GM18873 (cell line): ENCODE results near the gene NOX4.
"Not testable (repeated sequence)": the region's sequence is repeated elsewhere in the genome, so short reads cannot be mapped to it uniquely, and the experiment has no call there.

Source experiments
- ATAC-seq: cut with Tn5 transposase; IDR thresholded peaks from one replicate; pipeline ENCODE4 v1.9.1; 2021; ENCODE audit warnings: mild to moderate bottlenecking, moderate library complexity, moderate number of reproducible peaks; ENCODE audit not compliant: unreplicated experiment, low FRiP score

NOX4 gene

DNA sequence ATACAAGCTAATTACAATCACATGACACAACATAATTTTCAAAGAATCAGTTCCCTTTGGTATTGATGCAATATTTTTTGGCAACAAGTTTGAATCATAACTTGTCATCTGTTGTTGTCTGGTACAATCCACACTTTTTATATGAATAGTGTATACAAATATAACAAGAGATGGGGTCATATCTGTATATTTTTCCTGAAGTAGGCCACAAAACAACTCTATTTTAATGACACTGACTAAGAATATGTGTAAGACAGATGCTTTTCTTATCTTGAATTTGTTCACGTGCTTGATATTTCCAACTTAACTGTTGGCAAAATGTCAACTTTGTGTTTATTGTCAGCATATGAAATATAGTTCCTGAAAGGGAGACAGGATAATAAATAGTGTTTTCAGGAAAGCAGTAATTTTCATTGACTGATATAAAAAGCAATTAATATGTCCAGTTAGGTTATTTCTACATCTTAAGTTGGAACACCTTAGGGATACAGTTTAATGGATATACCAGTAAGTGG, 27.9 kb downstream of the NOX4 start:
- ATAC-seq, result no peak

GRCh38 chr11:89458716-89459115, 32.5 kb downstream of the NOX4 start:
- ATAC-seq, result no peak

- no peak for ATAC-seq
Measured at GRCh38 chr11:89457190-89457589, 34.0 kb downstream of the NOX4 start.

- ATAC-seq, result no peak
Measured at GRCh38 chr11:89456681-89457080, 34.5 kb downstream of the NOX4 start.

DNA sequence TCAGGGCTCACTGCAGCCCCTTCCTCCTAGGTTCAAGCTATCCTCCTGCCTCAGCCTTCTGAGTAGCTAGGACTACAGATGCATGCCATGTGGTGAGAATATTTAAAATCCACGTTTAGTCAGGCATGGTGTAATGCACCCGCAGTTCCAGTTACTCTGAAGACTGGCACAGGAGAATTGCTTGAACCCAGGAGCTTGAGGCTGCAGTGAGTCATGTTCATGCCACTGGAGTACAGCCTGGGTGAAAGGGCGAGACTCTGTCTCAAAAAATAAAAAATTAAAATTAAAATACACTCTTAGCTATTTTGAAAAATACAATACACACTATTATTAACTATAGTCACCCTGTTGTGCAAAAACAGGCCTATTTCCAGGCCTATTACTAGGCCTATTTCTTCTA, 38.4 kb downstream of the NOX4 start:
- ATAC-seq, result no peak

DNA sequence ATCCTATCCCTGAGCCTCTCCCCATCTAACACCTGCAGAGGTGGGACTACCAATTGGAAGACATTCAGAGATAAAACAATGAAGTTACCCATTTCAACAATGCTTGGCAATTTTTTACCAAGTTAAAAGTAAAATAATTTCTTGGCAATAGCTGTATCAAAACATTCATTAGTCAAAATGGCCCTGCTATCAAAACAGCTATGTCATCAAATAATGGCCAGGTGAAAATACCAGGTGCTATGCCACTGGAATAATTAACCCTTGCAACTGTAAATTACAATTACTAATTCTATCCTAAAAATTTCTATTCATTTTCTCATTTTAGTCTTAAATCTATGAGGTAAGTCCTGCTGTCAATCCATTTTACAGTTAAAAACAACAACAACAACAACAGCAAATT, 43.3 kb downstream of the NOX4 start:
- ATAC-seq, result no peak

DNA sequence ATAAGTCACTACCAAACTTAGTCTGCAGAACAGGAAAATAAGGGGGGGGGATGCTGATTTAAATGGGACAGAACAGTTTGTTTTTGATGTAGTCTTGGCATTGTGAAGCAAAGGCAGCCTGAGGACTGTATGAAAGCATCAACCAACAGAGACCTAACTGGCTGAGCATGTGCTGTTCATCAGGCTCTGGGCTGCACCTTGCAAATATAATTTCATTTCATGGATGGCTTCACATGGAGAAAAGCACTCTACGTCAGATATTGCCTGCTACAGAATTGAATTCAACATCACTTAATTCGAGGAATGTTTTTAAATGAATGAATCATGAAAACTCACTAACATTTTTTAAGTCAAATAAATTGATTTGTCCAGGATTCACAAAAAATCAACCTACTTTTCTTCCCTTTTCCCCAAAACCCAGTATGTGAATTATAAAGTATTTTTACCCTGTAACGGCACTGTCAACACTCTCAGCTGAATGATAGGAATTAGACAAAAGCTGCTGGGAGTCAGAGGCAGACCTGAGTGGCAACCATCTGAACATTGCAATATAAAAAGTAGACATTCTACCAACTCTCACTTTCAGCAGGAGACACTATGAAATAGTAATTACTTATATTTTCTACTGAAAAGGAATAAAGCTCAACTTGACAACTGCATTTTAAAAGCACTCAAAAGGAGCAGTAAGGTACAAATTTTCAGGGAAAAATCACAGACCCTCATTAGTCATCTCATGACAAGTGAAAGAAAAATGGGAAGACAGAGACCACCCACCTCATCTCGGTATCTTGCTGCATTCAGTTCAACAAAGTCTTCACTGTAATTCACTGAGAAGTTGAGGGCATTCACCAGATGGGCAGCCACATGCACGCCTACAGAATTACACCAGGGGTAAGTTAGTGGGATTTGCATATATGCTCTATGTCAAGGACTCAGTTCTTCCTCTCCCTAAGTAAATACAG, 47.5 kb downstream of the NOX4 start:
- no peak for ATAC-seq

- ATAC-seq, result no peak
Measured at GRCh38 chr11:89442801-89443200, 48.4 kb downstream of the NOX4 start.

- no peak for ATAC-seq
Measured at GRCh38 chr11:89441606-89442005, 49.6 kb downstream of the NOX4 start.

- ATAC-seq, result no peak
Measured at GRCh38 chr11:89437317-89437716, 53.9 kb downstream of the NOX4 start.

DNA sequence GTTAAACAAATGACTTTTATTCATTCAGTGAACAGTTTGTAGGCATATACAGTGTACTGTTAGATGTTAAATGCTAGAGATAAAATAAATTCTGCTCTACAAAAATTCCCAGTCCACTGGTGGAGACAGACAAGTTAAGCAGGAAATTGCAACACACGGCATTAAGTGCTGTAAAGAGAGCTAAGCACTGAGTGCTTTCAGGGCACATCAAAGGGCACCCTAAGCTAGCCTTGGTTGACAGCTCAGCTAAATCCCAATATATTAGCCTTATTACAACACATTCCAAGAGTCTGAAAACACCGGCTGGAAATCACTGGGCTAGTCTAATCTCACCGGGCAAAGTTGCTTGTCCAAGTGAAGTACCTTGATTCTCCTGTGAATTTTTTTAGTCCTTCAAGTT, 55.1 kb downstream of the NOX4 start:
- ATAC-seq, result no peak

DNA sequence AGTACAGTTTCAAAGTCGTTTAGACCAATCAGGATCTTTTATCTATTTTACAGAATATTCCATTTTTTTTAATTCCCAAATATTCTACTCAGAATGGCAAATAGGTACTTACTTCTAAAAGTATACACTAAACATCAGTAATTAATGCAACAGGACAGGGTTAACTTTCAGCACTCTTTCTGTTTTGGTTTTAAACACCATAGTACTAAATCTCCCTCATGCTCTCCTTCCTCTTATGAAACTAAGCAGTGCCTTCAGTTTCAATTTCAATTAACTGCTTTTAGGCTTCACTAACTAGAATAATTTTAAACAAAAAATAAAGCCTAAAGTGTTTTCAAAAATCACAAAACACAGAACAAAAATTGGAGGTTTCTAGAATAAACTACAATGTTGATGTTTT, 57.9 kb downstream of the NOX4 start:
- ATAC-seq, result no peak

DNA sequence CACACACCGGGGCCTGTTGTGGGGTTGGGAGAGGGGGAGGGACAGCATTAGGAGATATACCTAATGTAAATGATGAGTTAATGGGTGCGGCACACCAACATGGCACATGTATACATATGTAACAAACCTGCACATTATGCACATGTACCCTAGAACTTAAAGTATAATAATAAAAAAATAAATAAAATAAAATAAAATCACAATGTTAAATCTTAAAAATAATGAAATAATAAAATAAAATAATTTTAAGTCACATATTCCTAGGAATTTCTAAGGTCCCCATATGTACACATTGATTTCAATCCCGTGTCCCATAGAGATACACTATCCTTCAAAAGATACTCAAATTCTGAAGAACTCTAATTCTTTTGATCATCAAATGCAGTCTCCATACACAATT, 59.0 kb downstream of the NOX4 start:
- ATAC-seq, result not testable (repeated sequence)

- not testable (repeated sequence) for ATAC-seq
Measured at GRCh38 chr11:89426501-89426900, 64.7 kb downstream of the NOX4 start.

- ATAC-seq, result no peak
Measured at GRCh38 chr11:89421718-89422117, 69.5 kb downstream of the NOX4 start.

GRCh38 chr11:89420981-89421380, 70.2 kb downstream of the NOX4 start:
- no peak for ATAC-seq

DNA sequence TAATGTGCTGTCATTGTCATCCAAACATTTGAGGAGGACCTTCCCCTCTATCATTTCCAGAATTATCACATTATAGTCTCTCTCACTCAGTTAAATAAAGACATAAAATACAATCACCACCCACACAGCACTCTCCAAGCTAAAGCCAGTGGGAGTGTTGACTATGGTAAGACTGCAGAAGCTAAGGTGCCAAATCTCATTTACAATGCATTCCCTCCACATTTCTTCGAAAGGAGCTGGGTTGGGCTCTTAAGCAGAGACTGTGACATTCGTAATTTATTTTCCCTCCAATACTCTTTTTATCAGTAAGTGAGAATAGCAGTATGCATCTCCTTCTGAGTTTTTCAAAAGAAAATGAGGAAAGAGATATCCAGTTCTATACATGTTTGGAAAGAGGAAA, 74.2 kb downstream of the NOX4 start:
- no peak for ATAC-seq

DNA sequence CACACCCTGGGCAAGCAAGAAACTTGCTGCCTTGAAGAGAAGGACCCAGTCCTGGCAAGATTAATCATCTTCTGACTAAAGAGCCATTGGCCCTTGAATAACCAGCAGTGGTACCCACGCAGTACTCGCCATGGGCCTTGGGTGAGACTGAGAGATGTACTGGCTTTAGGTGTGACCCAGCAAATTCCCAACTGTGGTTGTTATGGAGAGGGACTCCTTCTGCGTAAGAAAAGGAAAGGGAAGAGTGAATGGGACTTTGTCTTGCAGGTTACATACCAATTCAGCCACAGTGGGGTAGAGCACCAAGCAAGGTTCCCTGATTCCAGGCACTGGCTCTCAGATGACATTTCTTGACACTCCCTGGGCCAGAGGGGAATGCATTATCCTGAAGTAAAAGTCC, 80.1 kb downstream of the NOX4 start:
- ATAC-seq, result not testable (repeated sequence)

GRCh38 chr11:89410666-89411065, 80.5 kb downstream of the NOX4 start:
- not testable (repeated sequence) for ATAC-seq

GRCh38 chr11:89408441-89408840, 82.7 kb downstream of the NOX4 start:
- not testable (repeated sequence) for ATAC-seq

- no peak for ATAC-seq
Measured at GRCh38 chr11:89405629-89406028, 85.5 kb downstream of the NOX4 start.

GRCh38 chr11:89391654-89392053, 99.5 kb downstream of the NOX4 start:
- ATAC-seq, result not testable (repeated sequence)
